HG03025 (cell line): ENCODE measurements around the gene FCER1G.
"Not testable (repeated sequence)": the region's sequence is repeated elsewhere in the genome, so short reads cannot be mapped to it uniquely, and the experiment has no call there.

Experiments used
- ATAC-seq: cut with Tn5 transposase; IDR thresholded peaks from one replicate; pipeline ENCODE4 v1.9.1; 2021; ENCODE audit warnings: mild to moderate bottlenecking, moderate library complexity; ENCODE audit not compliant: unreplicated experiment, low FRiP score

The FCER1G gene

GRCh38 chr1:161201836-161202712 lies 13.0 kb upstream of the FCER1G start, which contains the start of gene NDUFS2:
NDUFS2 (plus strand) TSS chr1:161202367; CDS start chr1:161202386, 19 bp downstream.
- peak; percentile 97 for ATAC-seq

GRCh38 chr1:161206411-161207140 lies 8.5 kb upstream of the FCER1G start:
- ATAC-seq, result no peak

- no peak for ATAC-seq
Measured at GRCh38 chr1:161207173-161207572, 7.9 kb upstream of the FCER1G start.

GRCh38 chr1:161209790-161210409 lies 5.2 kb upstream of the FCER1G start:
- ATAC-seq, result no peak

- ATAC-seq, result no peak
Measured at GRCh38 chr1:161214369-161214768, 726 bp upstream of the FCER1G start.

GRCh38 chr1:161216945-161217712 lies 2.0 kb downstream of the FCER1G start:
- no peak for ATAC-seq

GRCh38 chr1:161217831-161218230 lies 2.7 kb downstream of the FCER1G start:
- no peak for ATAC-seq

- no peak for ATAC-seq
Measured at GRCh38 chr1:161218301-161219077, 3.4 kb downstream of the FCER1G start.

GRCh38 chr1:161219078-161219892 lies 4.2 kb downstream of the FCER1G start:
- ATAC-seq, result no peak

- ATAC-seq, result no peak
Measured at GRCh38 chr1:161220002-161220401, 4.9 kb downstream of the FCER1G start.

- no peak for ATAC-seq
Measured at GRCh38 chr1:161222175-161223019, 7.3 kb downstream of the FCER1G start.

GRCh38 chr1:161223805-161224694 lies 9.0 kb downstream of the FCER1G start:
- no peak for ATAC-seq

GRCh38 chr1:161224695-161225087 lies 9.6 kb downstream of the FCER1G start:
- not testable (repeated sequence) for ATAC-seq

- no peak for ATAC-seq
Measured at GRCh38 chr1:161225178-161225533, 10.1 kb downstream of the FCER1G start.

- ATAC-seq, result peak; percentile 93
Measured at GRCh38 chr1:161225534-161226319, 10.6 kb downstream of the FCER1G start, which contains the start of gene TOMM40L. TOMM40L (plus strand) TSS chr1:161226060; CDS start chr1:161226490, 430 bp downstream.

- no peak for ATAC-seq
Measured at GRCh38 chr1:161226320-161226711, 11.2 kb downstream of the FCER1G start.
